Amygdala (tissue), 56 donors: ENCODE results near the gene BICD1.
"Not testable (repeated sequence)": the region's sequence is repeated elsewhere in the genome, so short reads cannot be mapped to it uniquely, and the experiment has no call there.

Source experiments
- DNase-seq, 56 donors: peaks; one replicate each; lab custom pipeline; 2025; lab: John Stamatoyannopoulos, UW

BICD1 gene

DNA sequence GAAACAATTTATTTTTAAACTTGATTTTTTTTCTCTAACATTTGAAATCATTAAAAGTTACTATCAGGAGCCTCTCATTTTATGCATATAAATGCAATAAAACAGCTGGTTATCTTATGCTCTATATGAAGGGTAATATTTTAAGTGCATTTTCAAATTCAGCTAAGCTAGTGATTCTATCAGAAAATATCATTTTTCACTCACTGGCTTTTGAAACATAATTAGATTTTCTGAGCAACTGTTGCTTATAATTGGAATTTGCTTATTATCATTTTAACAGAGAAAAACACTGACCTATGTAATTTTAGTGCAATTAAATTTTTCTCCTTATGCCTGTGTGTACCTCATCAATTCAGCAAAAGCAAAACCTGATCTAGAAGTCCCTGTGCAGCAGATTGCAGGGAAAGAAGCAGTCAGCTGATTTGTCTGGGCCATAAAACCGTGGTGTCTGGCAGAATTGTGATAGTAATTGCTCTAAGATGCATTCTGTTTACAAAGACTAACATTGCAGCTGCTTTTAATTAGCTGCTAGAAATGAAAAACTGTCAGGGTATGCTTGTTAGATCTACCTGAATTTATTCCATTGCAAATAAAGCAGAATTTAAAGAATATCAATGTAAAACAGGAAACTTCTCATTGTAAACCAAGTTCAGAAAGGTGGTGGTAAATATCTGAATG is 75.0 kb downstream of the BICD1 start:
- peak in 2 of 56 donors; percentile 6 to 10 for DNase-seq

DNA sequence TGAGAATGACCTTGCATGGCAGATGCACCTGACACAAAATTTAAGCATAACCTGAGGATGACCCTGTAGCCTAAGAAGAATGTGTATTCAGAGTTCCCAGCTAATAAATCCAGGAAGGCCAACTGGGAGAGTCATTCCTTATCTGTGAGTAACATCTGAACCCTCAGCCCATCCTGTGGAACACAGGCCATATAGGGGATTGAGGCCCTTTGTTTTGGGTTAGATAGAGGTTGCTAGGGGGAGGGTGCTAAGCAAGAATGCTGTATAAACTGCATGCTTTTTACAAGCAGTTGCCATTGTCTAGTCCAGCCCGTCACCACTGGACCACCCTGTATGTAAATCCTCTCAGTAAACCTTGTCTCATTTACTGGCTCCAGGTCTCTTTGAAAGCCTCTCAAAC is 77.0 kb downstream of the BICD1 start:
- no peak for DNase-seq

DNA sequence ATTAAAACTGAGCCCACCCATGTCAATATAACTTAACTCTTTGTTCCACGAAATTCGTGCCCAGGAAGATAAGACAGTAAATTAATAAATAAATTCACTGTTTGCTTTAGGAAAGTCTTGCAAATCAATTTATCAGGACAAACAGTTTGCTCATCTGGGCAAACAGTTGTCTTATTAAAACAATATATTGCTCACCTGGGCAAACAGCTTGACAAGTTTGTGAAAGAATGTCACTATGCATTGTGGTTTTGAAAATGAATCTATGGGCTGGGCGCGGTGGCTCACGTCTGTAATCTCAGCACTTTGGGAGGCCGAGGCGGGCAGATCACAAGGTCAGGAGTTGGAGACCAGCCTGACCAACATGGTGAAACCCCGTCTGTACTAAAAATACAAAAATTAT is 80.5 kb downstream of the BICD1 start:
- not testable (repeated sequence) for DNase-seq

- no peak for DNase-seq
These were observed 84.8 kb downstream of the BICD1 start for GRCh38 chr12:32191445-32191844.

GRCh38 chr12:32196250-32197198 is 89.9 kb downstream of the BICD1 start:
- DNase-seq: no peak

- DNase-seq: no peak
These were observed 90.8 kb downstream of the BICD1 start for GRCh38 chr12:32197421-32197820.

GRCh38 chr12:32198555-32198954 is 91.9 kb downstream of the BICD1 start:
- no peak for DNase-seq

- DNase-seq: no peak
These were observed 94.4 kb downstream of the BICD1 start for GRCh38 chr12:32201096-32201495.

DNA sequence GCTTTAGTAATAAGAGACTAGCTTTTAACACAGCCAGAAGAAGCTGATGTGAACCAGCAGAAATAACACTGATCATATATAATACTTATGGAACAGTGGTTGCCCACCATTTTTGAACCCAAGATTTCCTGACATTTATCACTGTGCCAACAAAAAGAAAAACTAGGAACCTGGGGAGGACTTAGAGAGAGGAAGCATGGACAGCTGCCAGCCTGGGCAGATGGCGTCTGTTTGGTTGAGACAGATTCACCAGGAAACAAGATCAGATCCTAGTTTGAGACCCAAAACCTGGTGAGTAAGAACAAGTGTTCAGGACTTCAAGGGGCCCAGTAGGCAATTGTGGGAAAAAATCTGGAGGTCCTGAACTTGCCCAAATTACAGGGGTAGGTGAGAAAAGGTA is 95.3 kb downstream of the BICD1 start:
- peak in 3 of 56 donors; percentile 4 to 25 (median 13) for DNase-seq

DNA sequence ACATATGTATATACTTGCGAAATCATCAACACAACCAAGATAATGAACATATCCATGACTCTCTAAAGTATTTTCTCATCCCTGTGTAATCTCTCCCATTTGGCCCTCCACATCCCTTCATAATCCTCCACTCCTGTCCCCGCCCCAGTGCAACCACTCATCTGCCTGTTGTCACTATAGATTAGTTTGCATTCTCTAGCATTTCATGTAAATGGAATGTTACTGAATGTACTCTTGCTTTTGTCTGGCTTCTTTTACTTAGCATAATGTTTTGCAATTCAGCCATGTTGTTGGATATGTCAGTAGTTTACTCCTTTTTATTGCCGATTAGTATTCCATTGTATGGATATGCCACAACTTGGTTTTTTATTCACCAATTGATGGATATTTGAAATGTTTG is 99.1 kb downstream of the BICD1 start:
- no peak for DNase-seq

GRCh38 chr12:32208355-32208754 is 101.7 kb downstream of the BICD1 start:
- DNase-seq: no peak

DNA sequence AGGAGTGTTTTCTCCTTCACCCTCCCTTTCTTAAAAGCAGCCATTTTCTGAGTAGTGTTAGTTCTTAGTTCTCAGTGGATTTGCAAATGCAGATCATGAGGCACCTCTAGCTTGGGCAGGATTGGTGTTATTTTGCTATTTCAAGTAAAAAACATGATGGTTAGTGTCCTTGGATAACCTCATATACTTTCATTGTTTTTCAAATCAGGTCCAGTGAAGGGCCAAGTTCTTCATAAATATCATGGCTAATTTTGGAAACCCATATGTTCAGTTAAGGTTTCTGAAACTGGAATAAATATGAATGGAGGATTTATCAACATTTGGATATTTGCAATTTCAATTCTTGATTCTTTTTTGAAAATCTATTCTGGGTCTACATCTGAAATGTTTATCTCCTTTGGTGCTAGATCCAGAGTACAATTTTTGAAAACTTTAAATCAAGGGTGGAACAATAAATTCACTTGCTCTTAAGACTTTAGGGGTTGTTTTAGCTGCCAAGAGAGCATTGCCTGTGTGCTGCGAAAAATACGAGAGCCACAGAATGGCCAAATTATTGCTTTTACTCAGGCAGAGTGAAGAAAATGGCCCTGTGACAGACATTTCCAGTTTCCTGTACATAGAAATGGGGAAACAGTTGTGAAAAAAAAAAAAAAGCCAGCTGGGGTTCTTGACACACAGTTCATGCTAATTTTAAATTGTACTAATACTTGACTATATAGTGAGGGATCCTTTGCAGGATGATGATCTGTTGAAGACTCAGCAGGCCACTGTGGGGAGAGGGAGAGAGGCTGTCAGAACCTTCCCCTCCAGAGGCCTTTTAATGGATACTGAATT is 104.6 kb downstream of the BICD1 start:
- no peak for DNase-seq

GRCh38 chr12:32211900-32212156 is 105.2 kb downstream of the BICD1 start:
- DNase-seq: no peak

GRCh38 chr12:32214723-32215122 is 108.1 kb downstream of the BICD1 start:
- no peak for DNase-seq

DNA sequence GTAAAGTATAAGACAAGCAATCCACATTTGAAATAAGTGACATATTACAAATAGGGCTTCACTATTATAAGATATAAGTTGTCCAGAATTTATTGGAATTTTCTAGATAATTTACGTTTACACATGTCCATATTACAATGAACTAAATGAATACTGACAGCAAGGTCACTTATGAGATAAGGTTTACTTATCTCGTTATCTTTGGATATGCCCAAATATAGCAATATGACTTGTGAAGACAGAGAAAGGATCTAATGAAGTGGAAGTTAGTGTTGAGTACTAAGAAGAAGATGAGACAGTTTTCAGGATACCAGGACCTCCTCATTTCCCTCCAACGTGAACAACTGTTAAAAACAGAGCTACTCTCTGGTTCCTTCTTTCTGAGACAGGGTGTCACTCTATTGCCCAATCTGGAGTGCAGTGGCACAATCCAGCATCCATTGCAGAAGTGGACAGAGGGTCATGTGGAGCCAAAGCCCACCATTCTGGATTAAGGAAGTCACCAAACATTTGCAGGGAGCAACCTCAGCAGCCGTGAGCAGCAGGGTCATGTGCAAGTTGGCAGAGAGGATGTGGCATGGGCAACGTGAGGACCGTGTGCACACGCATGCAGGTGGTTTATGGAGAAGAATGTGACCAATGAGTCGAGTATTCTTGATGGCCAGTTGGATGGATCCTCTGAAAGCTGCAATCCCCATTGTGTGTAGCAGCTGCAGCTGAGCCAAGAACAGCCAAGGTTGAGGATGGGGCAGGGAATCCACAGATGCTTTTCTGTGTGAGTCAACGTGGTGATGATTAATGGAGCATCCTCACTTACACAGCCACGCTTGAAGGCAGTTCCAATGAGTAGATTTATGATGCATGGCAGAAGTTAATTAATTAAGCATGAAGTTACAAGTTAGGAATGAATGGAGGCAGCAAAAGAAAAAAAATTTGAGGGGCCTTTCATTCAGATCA is 111.0 kb downstream of the BICD1 start:
- peak in 4 of 56 donors; percentile 6 to 24 (median 12) for DNase-seq

GRCh38 chr12:32223941-32224340 is 117.3 kb downstream of the BICD1 start:
- no peak for DNase-seq

DNA sequence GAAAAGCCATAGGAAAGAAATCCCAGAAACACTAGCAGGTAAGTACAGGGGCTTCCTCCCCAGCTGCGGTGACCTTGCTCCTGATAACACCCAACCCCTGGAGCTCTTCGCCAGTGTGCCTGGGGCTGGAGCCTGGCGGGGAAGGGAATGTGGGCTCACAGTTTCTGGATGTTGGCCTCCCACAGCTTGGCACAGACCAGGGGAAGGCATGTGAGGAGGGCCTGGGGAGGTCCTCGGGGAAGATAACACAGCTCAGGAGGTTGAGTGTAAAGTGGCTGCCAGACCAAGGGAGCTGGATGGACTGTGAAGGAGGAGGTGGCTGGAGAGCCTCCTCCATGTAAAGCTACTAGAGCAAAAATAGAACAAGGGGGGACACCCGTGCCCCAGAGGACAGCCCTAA is 120.1 kb downstream of the BICD1 start:
- DNase-seq: no peak

DNA sequence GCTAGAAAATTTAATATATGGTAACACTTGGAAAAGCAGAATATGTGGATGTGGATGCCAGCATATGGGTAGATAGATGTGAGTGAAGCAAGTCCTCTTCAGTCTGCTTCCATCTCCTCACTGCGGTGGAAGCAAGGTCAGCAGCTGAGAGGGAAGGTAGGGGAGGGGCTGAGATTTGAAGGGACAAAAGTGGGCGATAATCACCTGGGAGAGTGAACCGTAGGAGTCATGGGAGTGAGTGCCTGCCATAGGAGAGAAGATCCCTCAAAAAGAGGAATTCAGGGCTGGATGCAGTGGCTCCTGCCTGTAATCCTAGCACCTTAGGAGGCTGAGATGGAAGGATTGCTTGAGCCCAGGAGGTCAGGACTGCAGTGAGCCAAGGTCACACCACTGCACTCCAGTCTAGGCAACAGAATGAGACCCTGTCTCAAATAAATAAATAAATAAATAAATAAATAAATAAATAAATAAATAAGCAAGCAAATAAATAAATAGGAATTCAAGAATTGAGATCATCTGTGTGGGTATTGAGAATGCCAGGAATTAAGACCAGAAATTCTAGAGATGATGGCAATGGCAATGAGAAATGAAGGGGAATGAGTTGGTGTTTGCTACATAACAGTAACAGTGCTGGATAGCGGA is 123.4 kb downstream of the BICD1 start:
- DNase-seq: no peak

- no peak for DNase-seq
These were observed 124.0 kb downstream of the BICD1 start for GRCh38 chr12:32230613-32230993.

- not testable (repeated sequence) for DNase-seq
These were observed 124.7 kb downstream of the BICD1 start for GRCh38 chr12:32231361-32231760.
